Measurements from ENCODE around the gene MYF6. TPM values are rescaled to one million over a fixed set of nuclear protein-coding genes. Genes with fewer than 3 reads are reported as not detected.
A peak's percentile ranks its signal among the peaks of the same experiment; 100 is the strongest.
"Not testable (repeated sequence)": the region's sequence is repeated elsewhere in the genome, so short reads cannot be mapped to it uniquely, and the experiment has no call there.

Gene MYF6
- total RNA-seq (2012; rRNA removed) = under 0.01 and 2.0 TPM in 2 replicates

- H3K4me1 ChIP-seq (ENCODE audit: control insufficient read depth, insufficient read depth, low read length) = peaks cover 80% of the 10 kb centered on the region
- no peaks in the 10 kb centered on the region for H3K36me3 ChIP-seq (ENCODE audit: insufficient read depth, low read length)
- peak within 1 kb of the TSS; percentile 95 for H3K9ac ChIP-seq (ENCODE audit: low read depth, low read length)
- H3K27me3 ChIP-seq (ENCODE audit: control insufficient read depth, insufficient read depth, low read length) = no peaks in the 10 kb centered on the region
- peak within 1 kb of the TSS; percentile 79 for H3K4me2 ChIP-seq (ENCODE audit: low read length)
- H3K9me3 ChIP-seq (replicated peaks; ENCODE audit: low read length) = no peaks in the 10 kb centered on the region
- peak within 1 kb of the TSS; percentile 72 for H3K4me3 ChIP-seq (ENCODE audit: low read length)
Observed at GRCh38 chr12:80707126-80707829, at the start of gene MYF6. Gene MYF6 (plus strand): TSS chr12:80707634. CDS start chr12:80707720, 86 bp downstream.

GRCh38 chr12:80659512-80660063 lies 47.8 kb upstream of the MYF6 start:
- Histone ChIP-seq H3K4me3 (ENCODE audit: low read length) (no peak overlapping the region), H3K27me3 (ENCODE audit: control insufficient read depth, insufficient read depth, low read length) (no peaks in the 10 kb centered on the region), H3K36me3 (ENCODE audit: insufficient read depth, low read length) (no peaks in the 10 kb centered on the region), H3K9ac (ENCODE audit: low read depth, low read length) (no peak overlapping the region), H3K4me2 (ENCODE audit: low read length) (no peak overlapping the region), H3K4me1 (ENCODE audit: control insufficient read depth, insufficient read depth, low read length) (peaks cover 3% of the 10 kb centered on the region), H3K9me3 (replicated peaks; ENCODE audit: low read length) (no peaks in the 10 kb centered on the region)

DNA sequence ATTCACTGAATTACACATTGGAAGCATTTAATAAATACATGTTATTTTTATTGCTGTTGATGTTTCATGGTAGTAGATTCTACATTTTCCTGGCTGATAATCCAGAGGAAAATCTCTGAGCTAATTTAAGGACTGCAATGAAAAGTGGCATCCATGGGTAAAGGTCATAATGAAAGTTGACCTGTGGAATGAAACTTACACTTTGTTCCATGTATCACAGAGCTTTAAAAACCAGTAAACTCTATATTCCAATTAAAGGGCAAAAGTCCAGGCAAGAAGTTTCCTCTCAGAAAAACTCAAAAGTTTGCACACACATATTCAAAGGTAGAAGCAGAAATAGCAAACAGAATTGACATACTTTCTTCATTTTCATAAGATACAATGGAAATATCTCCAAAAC lies 44.8 kb upstream of the MYF6 start:
- no peak overlapping the region for H3K9ac ChIP-seq (ENCODE audit: low read depth, low read length)
- no peaks in the 10 kb centered on the region for H3K27me3 ChIP-seq (ENCODE audit: control insufficient read depth, insufficient read depth, low read length)
- H3K4me3 ChIP-seq (ENCODE audit: low read length) = no peak overlapping the region
- no peak overlapping the region for H3K4me2 ChIP-seq (ENCODE audit: low read length)
- no peaks in the 10 kb centered on the region for H3K4me1 ChIP-seq (ENCODE audit: control insufficient read depth, insufficient read depth, low read length)
- H3K9me3 ChIP-seq (replicated peaks; ENCODE audit: low read length) = no peaks in the 10 kb centered on the region
- no peaks in the 10 kb centered on the region for H3K36me3 ChIP-seq (ENCODE audit: insufficient read depth, low read length)

GRCh38 chr12:80670214-80670613 lies 37.2 kb upstream of the MYF6 start:
- H3K27me3 ChIP-seq (ENCODE audit: control insufficient read depth, insufficient read depth, low read length) = no peaks in the 10 kb centered on the region
- H3K4me2 ChIP-seq (ENCODE audit: low read length) = no peak overlapping the region
- no peak overlapping the region for H3K9ac ChIP-seq (ENCODE audit: low read depth, low read length)
- H3K36me3 ChIP-seq (ENCODE audit: insufficient read depth, low read length) = no peaks in the 10 kb centered on the region
- no peaks in the 10 kb centered on the region for H3K9me3 ChIP-seq (replicated peaks; ENCODE audit: low read length)
- peaks cover 9% of the 10 kb centered on the region for H3K4me1 ChIP-seq (ENCODE audit: control insufficient read depth, insufficient read depth, low read length)
- H3K4me3 ChIP-seq (ENCODE audit: low read length) = no peak overlapping the region

- H3K4me2 ChIP-seq (ENCODE audit: low read length); H3K9me3 ChIP-seq (replicated peaks; ENCODE audit: low read length); H3K4me3 ChIP-seq (ENCODE audit: low read length); H3K27me3 ChIP-seq (ENCODE audit: control insufficient read depth, insufficient read depth, low read length); H3K36me3 ChIP-seq (ENCODE audit: insufficient read depth, low read length): not testable (repeated sequence)
- H3K9ac ChIP-seq (ENCODE audit: low read depth, low read length) = peak overlapping the region; percentile 63
- peaks cover 33% of the 10 kb centered on the region for H3K4me1 ChIP-seq (ENCODE audit: control insufficient read depth, insufficient read depth, low read length)
Observed at GRCh38 chr12:80676042-80676636, 31.3 kb upstream of the MYF6 start.

DNA sequence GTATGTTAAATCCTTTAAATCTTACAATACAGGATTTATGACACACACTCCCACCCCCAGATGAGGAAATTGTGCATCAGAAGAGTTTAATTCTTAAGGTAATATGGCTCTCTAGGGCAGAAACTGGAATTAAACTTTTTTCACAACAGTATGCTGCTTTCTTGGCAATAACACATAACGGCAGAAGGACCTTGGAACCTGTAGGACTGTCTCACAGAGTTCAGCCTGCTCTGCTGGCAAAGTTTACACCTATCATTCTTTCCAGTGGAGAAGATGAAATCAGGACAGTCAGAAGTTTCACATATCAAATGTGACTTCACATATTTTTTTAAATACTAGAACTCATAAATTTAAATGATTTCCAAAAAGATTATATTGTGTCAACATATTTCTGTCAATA lies 30.6 kb upstream of the MYF6 start:
- Histone ChIP-seq H3K4me1 (ENCODE audit: control insufficient read depth, insufficient read depth, low read length) (peaks cover 37% of the 10 kb centered on the region), H3K9me3 (replicated peaks; ENCODE audit: low read length) (no peaks in the 10 kb centered on the region), H3K27me3 (ENCODE audit: control insufficient read depth, insufficient read depth, low read length) (no peaks in the 10 kb centered on the region), H3K4me2 (ENCODE audit: low read length) (no peak overlapping the region), H3K36me3 (ENCODE audit: insufficient read depth, low read length) (no peaks in the 10 kb centered on the region), H3K9ac (ENCODE audit: low read depth, low read length) (no peak overlapping the region), H3K4me3 (ENCODE audit: low read length) (no peak overlapping the region)

DNA sequence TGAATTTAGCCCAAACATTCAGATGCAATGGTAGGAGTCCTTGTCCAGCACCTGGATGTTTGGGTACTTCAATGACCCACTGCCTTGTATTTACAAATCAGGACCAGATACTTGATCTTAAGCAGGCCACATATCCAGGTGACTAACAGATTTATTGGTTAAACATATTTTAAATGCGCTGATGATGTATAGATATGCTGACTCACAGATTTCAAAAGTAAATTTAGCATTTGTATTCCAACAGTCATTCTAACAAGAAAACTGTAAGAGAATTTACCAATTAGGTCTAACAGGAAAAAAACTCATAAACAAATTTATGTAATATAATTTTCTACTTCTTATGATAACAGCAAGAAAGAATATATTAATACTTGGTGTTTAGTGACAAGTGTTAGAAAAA lies 29.4 kb upstream of the MYF6 start:
- Histone ChIP-seq H3K4me3 (ENCODE audit: low read length) (no peak overlapping the region), H3K27me3 (ENCODE audit: control insufficient read depth, insufficient read depth, low read length) (no peaks in the 10 kb centered on the region), H3K36me3 (ENCODE audit: insufficient read depth, low read length) (no peaks in the 10 kb centered on the region), H3K9me3 (replicated peaks; ENCODE audit: low read length) (no peaks in the 10 kb centered on the region), H3K4me1 (ENCODE audit: control insufficient read depth, insufficient read depth, low read length) (peaks cover 46% of the 10 kb centered on the region), H3K9ac (ENCODE audit: low read depth, low read length) (no peak overlapping the region), H3K4me2 (ENCODE audit: low read length) (no peak overlapping the region)

- Histone ChIP-seq H3K27me3 (ENCODE audit: control insufficient read depth, insufficient read depth, low read length) (no peaks in the 10 kb centered on the region), H3K36me3 (ENCODE audit: insufficient read depth, low read length) (no peaks in the 10 kb centered on the region), H3K4me2 (ENCODE audit: low read length) (peak overlapping the region; percentile 7), H3K4me1 (ENCODE audit: control insufficient read depth, insufficient read depth, low read length) (peaks cover 46% of the 10 kb centered on the region), H3K4me3 (ENCODE audit: low read length) (no peak overlapping the region), H3K9ac (ENCODE audit: low read depth, low read length) (peak overlapping the region; percentile 20), H3K9me3 (replicated peaks; ENCODE audit: low read length) (no peaks in the 10 kb centered on the region)
Observed at GRCh38 chr12:80679346-80680131, 27.9 kb upstream of the MYF6 start.

GRCh38 chr12:80681287-80681686 lies 26.1 kb upstream of the MYF6 start:
- Histone ChIP-seq H3K36me3 (ENCODE audit: insufficient read depth, low read length) (no peaks in the 10 kb centered on the region), H3K4me2 (ENCODE audit: low read length) (peak overlapping the region; percentile 74), H3K4me1 (ENCODE audit: control insufficient read depth, insufficient read depth, low read length) (peaks cover 36% of the 10 kb centered on the region), H3K9me3 (replicated peaks; ENCODE audit: low read length) (no peaks in the 10 kb centered on the region), H3K27me3 (ENCODE audit: control insufficient read depth, insufficient read depth, low read length) (no peaks in the 10 kb centered on the region), H3K9ac (ENCODE audit: low read depth, low read length) (peak overlapping the region; percentile 83), H3K4me3 (ENCODE audit: low read length) (peak overlapping the region; percentile 13)

DNA sequence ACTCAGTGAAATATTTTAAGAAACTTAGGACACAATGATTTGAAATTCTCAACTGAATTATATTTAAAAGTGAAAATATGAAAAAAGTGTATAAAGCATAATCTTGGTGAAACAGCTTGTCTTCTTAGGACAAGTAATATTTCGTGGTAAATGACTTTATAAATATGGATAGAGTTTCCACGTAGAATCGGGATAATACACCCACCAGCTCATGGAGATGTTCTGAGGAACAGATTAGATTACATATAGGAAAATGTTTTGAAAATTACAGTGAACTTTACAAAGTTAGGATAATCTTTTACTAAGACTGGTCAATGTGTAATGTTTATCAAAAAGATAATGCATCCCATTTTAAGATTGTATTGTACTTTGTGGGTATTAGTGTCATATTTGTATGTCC lies 25.6 kb upstream of the MYF6 start:
- Histone ChIP-seq H3K4me1 (ENCODE audit: control insufficient read depth, insufficient read depth, low read length) (peaks cover 36% of the 10 kb centered on the region), H3K9me3 (replicated peaks; ENCODE audit: low read length) (no peaks in the 10 kb centered on the region), H3K9ac (ENCODE audit: low read depth, low read length) (peak overlapping the region; percentile 83), H3K36me3 (ENCODE audit: insufficient read depth, low read length) (no peaks in the 10 kb centered on the region), H3K4me3 (ENCODE audit: low read length) (peak overlapping the region; percentile 52), H3K27me3 (ENCODE audit: control insufficient read depth, insufficient read depth, low read length) (no peaks in the 10 kb centered on the region), H3K4me2 (ENCODE audit: low read length) (peak overlapping the region; percentile 74)

- Histone ChIP-seq H3K9me3 (replicated peaks; ENCODE audit: low read length) (no peaks in the 10 kb centered on the region), H3K4me1 (ENCODE audit: control insufficient read depth, insufficient read depth, low read length) (peaks cover 26% of the 10 kb centered on the region), H3K9ac (ENCODE audit: low read depth, low read length) (no peak overlapping the region)
Observed at GRCh38 chr12:80684077-80684495, 23.3 kb upstream of the MYF6 start.

More at GRCh38 chr12:80684077-80684495, 23.3 kb upstream of the MYF6 start:
- H3K4me2 ChIP-seq (ENCODE audit: low read length) = no peak overlapping the region
- H3K36me3 ChIP-seq (ENCODE audit: insufficient read depth, low read length) = no peaks in the 10 kb centered on the region
- H3K4me3 ChIP-seq (ENCODE audit: low read length) = no peak overlapping the region
- no peaks in the 10 kb centered on the region for H3K27me3 ChIP-seq (ENCODE audit: control insufficient read depth, insufficient read depth, low read length)
